HG03175 (cell line): Measurements from ENCODE around the gene HNMT.

ENCODE experiments used
- ATAC-seq: cut with Tn5 transposase; IDR thresholded peaks from one replicate; pipeline ENCODE4 v1.9.1; 2021; ENCODE audit warnings: mild to moderate bottlenecking, moderate library complexity; ENCODE audit not compliant: unreplicated experiment

HNMT gene

DNA sequence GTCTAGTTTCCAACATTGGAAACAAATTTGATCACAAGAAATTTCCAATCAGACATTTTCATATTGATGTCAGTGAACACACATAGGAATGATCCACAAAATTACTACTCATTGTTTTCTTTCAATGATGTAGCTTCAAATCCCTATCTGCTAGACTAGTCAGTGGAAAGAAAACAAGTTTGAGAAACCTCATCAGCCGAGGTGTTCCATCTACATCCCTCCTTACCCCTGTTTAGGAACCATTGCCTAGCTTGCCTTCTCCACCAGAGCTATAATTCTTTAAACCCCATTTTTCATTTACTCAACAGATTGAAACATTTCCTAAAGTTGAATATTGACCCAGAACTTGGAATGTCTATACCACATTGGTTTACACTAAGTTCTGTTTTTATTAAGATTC lies 45.3 kb downstream of the HNMT start:
- ATAC-seq, result no peak

DNA sequence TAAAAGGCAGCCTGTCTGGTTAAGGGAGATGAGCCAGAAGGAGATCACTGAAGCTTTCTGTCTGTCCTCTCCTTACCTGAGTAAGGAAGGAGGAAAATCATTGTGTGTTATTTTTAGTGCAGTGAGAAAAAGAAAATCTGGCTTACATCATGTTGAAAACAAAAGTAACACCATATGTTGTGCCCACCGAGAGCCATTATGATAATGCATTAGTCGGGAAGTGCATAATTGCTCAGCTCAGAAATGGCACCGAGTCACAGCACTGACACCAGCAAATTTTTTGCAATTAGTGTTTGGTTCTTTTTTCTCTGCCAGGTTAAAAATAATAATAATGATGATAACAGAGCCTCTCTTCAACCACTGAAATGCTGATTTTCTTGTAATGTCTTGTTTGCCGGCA lies 46.6 kb downstream of the HNMT start:
- ATAC-seq, result no peak

DNA sequence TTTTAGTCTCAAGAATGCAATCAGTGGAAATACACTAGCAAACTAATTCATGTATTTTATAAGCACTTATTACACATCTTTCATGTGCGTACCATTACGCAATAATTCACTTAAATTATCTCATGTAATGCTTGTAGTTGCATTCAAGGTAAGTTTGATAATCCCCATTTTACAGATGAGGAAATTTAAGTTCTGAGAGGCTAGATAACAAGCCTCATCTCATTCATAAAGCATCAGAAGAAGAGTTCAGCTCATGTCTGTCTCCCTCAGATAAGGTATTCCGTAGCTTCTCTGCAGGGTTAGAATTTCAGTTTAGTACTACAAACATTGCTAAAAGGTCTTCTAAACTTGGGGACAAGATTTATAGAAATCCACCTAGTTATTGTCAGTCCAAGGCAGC lies 47.8 kb downstream of the HNMT start:
- ATAC-seq, result no peak

DNA sequence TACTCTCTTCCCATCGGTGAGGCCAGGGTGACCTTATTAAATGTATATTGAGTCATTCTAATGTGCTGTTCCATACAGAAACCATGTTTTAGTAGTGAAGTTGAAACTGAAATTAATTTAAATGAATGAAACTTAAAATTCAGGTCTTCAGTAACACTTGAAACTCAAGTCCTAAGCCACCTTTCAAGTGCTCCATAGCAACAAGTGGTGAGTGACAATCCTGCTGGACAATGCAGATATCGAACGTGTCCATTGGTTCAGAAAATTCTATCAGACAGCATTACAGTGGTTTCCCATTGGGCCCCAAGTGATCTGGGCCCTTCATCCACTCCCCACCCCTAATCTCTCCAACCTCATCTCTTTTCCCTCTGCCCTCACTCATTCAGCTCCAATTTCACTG lies 48.7 kb downstream of the HNMT start:
- ATAC-seq, result no peak

DNA sequence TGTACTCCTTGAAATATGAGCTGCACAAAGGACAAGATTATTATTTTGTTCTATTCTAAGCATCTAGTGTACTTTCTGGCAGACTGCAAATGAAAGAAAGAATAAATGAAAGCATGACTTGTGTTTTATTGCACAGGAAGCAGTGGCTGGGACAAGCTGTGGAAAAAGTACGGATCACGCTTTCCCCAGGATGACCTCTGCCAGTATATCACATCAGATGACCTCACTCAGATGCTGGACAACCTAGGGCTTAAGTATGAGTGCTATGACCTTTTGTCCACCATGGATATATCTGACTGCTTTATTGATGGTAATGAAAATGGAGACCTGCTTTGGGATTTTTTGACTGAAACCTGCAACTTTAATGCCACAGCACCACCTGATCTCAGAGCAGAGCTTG lies 49.4 kb downstream of the HNMT start:
- no peak for ATAC-seq

DNA sequence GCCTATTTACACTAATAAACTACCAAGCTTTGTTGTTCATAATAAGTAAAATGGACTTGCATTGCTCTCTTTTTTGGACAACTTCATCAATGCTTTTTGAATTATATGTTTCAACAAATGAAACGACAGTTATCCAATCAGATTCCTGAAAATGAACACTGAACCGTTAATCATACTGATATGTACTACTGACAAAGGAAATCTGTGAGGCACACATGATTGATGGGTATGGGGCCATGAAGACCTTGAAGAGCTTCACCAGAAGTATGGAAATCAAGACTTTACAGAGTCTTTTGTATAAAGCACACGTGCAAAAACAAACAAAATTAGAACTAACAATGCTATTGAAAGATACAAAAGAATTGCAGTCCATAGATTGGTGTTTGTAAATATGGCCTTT lies 51.2 kb downstream of the HNMT start:
- ATAC-seq, result no peak

DNA sequence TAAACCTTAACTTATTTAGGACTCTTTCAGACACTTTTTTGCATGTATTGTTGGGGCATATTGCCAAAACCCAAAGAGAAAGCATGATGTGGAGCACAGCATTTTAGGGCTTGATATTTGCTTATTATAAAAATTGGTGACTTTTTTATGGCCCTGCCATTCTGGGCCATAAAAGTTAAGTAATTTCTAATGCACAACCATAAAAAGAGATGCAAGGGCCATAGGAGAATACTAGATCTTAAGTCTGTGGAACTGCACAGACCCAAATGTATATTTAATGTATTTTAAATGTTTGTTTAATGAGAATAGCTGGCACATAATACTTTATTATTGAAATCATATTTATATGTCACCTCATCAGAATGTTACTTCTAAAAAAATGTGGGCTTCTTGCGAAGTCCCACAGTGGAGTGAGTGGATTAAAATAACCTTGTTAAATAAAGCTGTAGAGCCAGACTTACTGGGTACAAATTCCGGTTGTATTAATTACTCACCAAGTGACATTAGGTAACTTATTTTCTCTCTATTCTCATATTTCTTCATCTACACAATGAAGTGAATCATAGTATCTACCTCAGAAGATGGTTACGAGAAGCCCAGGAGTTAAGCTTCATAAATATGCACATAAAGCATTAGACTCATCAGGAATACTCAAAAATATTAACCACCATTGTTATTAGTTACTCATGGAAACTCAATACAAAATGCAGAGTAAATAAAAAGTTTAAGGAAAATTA lies 52.2 kb downstream of the HNMT start:
- ATAC-seq, result no peak

DNA sequence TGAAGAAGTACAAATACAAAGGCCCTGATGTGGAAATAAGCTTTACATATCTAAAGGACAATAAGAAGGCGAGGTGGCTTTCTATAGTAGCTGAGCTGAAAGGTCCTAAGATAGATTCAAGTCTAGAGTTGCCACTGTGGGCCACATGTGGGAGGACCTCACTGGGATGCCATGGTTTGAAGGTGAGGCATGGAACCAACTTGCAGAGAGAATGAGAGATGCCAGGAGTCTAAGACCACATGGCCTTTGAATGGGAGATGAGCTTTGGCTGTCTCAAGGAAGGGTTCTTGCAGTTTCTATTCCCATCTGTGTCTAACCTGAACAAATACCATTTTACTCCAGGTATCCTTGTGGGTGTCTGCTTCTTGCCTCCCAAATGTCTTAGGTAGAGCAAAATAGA lies 53.6 kb downstream of the HNMT start:
- no peak for ATAC-seq

DNA sequence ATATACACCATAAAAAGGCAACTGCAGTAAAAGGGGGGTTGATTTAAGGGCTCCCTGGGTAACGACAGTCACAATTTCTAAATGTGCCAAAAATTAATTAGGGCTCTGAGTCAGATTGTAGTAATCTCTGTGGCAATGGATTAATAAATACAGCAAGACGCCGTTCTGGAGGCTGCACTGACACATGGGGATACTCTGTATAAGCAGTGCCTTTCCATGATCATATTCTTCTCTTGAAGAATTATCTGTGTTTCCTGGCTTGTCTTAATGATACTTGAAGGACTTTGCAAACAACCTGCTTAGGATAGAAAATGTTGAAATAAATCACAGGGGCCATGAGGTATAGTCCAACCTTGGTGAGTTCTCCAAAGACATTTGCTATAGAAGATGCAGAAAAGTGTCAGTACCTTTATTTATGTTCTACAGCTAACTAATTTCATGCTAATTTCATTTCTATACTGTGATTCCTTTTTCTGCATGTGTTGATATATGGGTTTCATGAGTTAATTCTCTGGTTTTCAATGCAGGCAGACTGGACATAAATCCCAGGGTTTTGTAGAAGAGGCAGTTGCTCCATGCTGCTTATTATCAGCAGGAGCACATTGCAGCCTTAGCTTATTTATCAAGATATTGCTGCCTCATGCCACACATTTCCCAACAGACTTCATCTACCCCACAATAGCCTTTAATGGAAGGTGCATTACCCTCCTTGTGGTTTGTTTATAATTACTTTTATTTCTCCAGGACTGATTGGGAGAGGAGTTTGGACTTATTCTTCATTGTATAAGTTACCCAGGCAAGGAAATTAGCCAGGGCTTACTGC lies 54.8 kb downstream of the HNMT start:
- ATAC-seq, result no peak

DNA sequence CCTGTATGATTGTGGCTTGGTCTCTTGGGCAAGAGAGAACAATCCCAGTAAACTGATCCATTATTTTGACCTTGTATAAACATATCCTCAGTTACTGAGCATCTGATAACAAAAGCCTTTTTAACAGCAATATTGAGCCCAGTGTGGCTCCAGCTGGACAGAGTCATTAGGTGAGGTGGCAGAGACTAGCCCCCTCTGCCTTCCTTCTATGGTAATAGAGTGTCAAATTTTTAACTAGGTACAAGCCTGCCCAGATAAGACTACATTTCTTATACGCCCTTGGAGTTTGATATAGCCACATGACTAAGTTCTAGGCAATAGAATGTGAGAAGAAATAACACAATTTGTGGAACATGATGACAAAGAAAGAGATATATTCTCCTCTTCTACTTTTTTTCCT lies 56.2 kb downstream of the HNMT start:
- no peak for ATAC-seq

DNA sequence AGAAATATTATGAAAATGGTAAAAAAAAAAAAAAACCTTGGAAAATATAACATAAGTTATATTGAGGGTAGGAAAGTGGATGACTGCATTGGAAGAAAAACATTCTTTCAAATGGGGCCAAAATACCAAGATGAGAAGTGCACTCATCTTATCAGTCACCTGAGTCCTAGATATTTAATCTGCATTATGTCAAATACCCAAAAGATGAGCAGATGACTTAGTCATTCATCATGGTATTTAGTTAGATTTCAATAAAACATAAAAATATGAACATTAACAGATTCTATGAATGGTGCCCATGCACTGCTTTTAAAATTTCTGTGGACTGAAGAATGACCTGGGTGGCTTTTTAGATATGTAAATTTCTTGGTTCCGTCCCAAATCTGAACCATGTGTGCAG lies 56.9 kb downstream of the HNMT start:
- no peak for ATAC-seq

DNA sequence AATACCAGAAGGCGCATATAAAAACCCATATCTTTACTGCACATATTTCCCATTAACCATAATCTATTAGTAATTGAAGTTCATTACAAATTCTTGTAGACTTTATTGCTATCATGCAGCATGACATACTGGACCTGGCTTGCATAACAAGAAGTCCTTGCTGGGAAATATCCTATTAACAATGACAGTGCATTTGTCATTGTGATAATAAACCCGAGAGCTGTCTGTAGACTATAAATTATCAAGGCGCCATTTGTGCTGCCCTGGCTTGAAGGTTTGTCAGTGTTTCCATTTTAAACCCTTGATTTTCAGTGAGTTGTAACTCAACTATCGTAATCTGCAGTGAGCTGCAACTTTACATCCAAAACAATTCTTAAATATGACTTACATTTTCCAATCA lies 59.0 kb downstream of the HNMT start:
- no peak for ATAC-seq

DNA sequence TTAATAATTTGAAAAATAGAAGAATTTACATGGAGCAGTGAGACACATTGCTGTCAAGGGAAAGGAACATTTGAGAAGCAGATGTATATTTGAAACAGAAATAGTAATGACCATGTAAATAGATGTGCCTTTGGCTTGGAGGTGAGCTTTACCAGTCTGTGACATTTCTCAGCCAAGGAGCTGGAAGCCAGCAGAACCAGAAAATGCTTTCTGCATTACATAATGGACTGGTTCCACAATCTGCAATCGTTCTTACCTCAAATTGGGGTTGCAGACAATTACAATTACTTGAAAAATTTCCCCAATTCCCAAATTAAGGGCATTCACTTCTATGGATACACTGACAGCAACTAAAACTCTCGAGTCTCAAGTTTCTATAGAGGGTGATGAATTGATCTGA lies 59.7 kb downstream of the HNMT start:
- ATAC-seq, result no peak

DNA sequence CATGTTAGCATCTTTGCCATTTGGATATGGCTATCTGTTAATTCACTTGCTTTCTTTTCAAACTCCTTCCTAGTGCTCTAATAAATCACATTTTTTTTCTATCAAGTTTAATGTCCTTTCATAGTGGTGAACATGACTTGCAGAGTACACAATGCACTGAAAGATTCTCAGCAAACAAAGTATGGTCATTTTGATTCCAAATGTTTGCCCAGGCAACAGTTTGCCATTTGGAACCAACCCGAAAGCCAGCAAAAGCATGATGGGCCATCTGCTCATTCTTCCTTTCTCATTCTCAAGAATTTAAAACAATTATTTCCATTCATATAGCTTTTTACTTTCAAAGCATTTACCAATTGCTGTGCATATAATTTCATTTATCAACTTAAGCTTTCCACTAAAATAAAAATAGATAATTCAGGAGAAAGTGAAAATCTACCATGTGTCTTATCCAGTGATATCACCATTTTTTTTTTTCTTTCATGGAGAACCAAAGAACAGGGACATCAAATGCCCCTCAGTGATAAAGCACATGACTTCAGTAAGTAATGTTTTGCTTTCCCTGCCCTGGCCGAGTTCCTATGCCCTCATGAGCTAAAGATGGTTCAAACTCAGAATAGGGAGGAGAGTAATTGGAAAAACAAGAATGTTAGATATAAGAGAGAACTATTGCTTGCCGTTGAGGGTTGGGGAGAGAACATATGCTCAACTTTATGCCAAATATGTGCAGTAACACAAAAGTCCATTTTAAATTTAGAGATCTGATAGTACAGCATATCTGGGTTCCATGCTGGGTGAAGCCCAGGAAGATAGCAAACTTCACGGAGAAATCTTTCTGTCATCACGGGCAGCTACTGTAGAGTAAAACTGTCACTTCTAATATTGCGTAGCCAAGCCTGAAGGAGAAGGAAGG lies 62.1 kb downstream of the HNMT start:
- ATAC-seq, result no peak

DNA sequence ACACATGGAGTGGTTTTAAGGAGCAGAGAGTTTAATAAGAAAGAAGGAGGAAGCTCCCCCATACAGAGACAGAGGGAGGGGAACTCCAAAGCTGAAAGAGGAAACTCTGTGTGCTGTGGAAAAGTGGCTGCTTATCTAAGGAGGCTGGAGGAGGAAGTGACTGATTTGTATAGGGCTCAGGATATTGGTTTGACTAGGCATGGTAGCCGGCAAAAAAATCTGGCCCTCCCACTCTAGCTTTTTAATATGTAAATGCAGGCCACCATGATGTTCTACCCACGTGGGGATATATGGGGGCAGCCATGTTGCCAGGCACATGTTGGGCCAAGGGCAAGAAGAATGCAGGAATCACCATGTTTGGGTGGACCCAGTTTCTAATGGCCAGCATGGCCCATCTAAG lies 64.3 kb downstream of the HNMT start:
- no peak for ATAC-seq

DNA sequence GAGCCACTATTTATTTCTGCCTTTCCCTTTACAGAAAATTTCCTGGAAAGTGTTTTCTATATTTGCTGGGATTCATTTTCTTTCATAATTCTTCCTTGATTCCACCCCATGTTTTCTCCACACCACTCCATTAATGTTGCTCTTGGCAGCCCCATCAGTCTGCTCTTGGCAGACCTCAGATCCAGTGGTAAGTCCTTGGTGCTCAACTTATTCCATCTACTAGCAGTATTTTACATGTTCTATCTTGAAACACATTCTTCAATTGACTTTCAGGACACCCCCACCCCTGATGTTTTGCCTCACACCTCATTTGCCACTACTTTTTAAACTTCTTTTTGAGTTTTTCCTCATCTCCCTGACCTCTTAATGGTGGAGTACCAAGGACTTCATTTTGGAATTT lies 65.0 kb downstream of the HNMT start:
- no peak for ATAC-seq

DNA sequence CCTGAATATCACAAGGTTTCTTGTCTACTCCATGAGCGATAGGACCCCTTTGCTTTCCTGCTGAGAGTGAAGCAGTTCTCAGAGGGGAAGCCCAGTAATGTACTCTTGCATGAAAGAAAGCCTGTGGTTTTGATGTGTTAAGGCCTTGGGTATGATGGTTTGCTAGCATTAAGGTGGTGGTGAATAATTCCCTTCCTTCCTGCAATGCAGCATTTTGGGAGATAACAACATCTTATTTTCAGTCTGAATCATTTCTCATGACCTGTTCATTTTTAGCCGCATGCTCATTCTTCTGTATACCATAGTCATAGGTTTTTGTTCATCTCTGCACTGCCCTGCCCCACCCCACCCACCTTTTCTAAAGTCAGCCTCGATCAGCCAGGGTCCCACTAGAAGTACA lies 66.2 kb downstream of the HNMT start:
- ATAC-seq, result peak; percentile 74

DNA sequence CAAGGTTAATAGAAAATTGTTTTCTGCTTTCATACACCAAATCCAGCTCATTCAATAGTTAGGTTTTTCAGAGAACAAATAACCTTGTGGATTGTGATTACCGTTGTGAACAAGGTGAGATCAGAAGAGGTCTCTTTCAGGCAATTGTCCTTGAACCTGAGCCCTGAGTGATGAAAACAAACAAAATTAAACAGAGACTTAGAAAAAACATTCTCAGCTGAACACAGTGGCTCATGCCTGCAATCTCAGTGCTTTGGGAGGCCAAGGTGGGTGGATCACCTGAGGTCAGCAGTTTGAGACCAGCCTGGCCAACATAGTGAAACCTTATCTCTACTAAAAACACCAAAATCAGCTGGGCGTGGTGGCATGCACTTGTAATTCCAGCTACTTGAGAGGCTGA lies 68.1 kb downstream of the HNMT start:
- ATAC-seq, result no peak

DNA sequence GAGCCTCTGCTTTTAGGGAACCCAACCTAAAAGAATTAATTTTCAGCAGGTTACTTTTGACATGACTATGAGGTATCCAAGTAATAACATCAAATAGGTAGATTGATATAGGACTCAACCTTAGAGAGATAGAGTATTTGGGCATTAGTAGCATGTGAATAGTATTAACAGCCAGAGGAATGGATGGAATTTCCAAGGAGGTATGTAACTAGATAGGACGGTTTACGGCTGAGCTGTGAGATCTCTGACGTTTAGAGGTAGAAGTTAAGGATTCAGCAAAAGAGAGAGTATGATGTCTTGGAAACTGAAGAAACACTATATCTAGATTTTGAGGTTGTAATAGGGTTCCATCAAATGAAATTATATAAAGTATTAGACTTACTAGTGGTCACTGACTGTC lies 70.3 kb downstream of the HNMT start:
- no peak for ATAC-seq

DNA sequence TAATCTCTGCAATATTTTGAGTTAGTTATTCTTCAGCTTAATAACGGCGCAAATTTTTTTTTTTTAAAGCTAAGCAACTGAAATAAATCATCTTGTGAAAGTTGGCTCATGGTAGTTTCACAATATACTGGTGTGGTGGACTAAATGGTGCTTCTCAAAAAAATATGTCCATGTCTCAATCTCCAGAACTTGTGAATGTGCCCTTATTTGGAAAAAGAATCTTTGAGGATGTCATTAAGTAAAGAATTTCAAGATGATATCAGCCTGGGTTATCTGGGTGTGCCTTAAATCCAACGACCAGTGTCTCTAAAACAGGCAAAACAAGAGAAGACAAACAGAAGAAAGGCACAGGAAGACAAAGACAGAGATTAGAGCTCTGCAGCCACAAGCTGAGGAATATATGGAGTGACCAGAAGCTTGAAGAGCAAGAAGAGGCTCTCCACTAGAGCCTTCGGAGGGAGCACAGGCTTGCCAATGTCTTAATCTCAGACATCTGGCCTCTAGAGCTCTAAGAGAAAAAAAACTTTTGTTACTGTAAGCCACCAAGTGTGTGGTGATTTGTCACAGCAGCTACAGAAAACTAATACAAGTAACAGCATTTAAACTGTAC lies 71.4 kb downstream of the HNMT start:
- ATAC-seq, result no peak

DNA sequence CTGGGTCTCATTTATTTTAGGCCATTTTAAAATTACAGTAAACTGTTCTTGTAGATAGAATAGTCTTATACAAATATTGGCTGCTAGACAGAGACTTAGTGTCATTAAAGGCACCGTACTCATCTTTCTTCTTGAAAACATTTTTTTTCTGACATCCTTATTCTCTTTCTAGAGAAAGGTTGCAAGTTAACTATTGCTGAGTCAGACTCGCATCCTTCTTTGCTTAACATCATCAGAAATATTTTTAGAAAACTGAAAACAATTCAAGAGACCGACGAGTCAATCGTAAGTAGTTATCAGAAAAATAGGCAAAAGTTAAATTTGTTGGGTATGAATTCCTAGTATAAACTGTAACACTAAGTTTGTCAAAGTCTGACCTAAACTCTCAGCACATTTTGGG lies 72.2 kb downstream of the HNMT start:
- ATAC-seq, result no peak
